ENCODE results near the gene SRD5A1.

DNA sequence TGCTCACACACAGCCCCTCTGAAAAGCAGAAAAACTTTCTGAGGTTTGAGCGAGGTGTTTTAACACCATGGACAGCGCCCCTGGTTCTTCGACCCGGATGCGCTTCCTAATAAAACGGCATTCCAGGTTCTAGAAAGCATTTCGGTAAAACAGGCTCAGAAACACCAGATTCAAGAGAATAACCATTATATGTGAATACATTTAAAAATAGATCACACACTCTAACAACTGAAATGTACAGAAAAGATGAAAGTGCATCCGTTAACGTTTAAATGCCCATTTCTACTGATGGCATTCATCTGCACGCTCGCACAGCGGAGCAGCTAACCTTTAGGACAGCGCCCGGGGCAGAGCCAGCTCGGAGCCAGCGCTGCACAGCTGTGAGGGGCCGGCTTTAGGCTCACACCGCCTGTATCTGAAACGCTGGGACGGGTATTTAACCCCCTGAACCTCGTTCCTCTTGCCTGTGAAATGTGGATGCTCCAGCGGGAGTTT, 53.7 kb downstream of the SRD5A1 start:
- no peak for TF ChIP-seq ZNF274 (IDR thresholded peaks at IDR 0.05; ENCODE audit: low read depth, low read length)
- TF ChIP-seq SUZ12 (IDR thresholded peaks at IDR 0.05; ENCODE audit: extremely low read depth, insufficient read depth, insufficient read length): no peak
